Type B pancreatic cell (in vitro differentiated cells): ENCODE data around the gene PIGP. TPM values are rescaled to one million over a fixed set of nuclear protein-coding genes. Genes with fewer than 3 reads are reported as not detected.

Experiments
- DNase-seq: peaks from one replicate; pipeline ENCODE4 v3.0.0; 2021; ENCODE audit warnings: mixed read lengths; ENCODE audit not compliant: unreplicated experiment; ENCODE audit errors: extremely low spot score
- H3K27ac Mint-ChIP-seq: 2 replicates; pipeline ENCODE4 v1.8.0; 2021; ENCODE audit warnings: mild to moderate bottlenecking, mixed read lengths
- H3K27me3 Mint-ChIP-seq: 2 replicates; pipeline ENCODE4 v1.8.0; 2021; ENCODE audit warnings: mixed read lengths
- H3K36me3 Mint-ChIP-seq: 2 replicates; pipeline ENCODE4 v1.8.0; 2021; ENCODE audit warnings: mixed read lengths
- H3K4me1 Mint-ChIP-seq: one replicate; pipeline ENCODE4 v1.8.0; 2021; ENCODE audit warnings: mixed read lengths; ENCODE audit not compliant: unreplicated experiment
- H3K4me3 Mint-ChIP-seq: 2 replicates; pipeline ENCODE4 v1.8.0; 2021; ENCODE audit warnings: mild to moderate bottlenecking, mixed read lengths
- H3K9me3 Mint-ChIP-seq: 2 replicates; pipeline ENCODE4 v1.8.0; 2021; ENCODE audit warnings: mixed read lengths
- CTCF ChIP-seq: fragments of 200-600 bp; sonication (generic); conservative IDR thresholded peaks from 2 replicates; pipeline ENCODE4 v1.5.0; 2021; ENCODE audit warnings: antibody characterized with exemption, mild to moderate bottlenecking
- total RNA-seq: library from RNA; stranded (reverse); gene quantifications from 2 replicates; pipeline ENCODE4 v1.2.1, GENCODE V29; 2021; ENCODE audit warnings: low replicate concordance

The PIGP gene
- total RNA-seq, 1 donor from 2014 or later: 18.8 TPM

DNA sequence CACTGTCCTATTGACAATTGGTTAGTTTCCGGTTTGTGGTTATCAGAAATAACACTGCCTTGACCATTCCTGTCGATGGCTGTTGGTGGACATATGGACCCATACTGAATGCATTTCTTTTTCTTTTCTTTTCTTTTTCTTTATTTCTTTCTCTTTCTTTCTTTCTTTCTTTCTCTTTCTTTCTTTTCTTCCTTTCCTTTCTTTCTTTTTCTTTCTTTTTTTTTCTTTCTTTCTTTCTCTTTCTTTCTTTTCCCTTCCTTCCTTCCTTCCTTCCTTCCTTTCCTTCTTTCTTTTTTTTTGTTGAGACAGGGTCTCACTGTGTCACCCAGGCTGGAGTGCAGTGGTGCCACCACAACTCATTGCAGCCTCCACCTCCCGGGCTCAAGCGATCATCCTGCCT lies 42.0 kb downstream of the PIGP start:
- H3K4me1 Mint-ChIP-seq: peaks cover 4% of the 10 kb centered on the region
- DNase-seq: no peak
- no peaks in the 10 kb centered on the region for H3K27me3 Mint-ChIP-seq
- no peak overlapping the region for H3K27ac Mint-ChIP-seq
- no peaks in the 10 kb centered on the region for H3K36me3 Mint-ChIP-seq
- H3K4me3 Mint-ChIP-seq: no peak overlapping the region
- H3K9me3 Mint-ChIP-seq: no peaks in the 10 kb centered on the region
- no peak for TF ChIP-seq CTCF

- Mint-ChIP-seq H3K27ac (no peak overlapping the region), H3K27me3 (no peaks in the 10 kb centered on the region), H3K9me3 (no peaks in the 10 kb centered on the region), H3K4me3 (no peak overlapping the region), H3K36me3 (no peaks in the 10 kb centered on the region), H3K4me1 (peaks cover 4% of the 10 kb centered on the region)
- peak; percentile 59 for TF ChIP-seq CTCF
- DNase-seq: no peak
These were observed 44.3 kb downstream of the PIGP start for GRCh38 chr21:37028570-37028969.

DNA sequence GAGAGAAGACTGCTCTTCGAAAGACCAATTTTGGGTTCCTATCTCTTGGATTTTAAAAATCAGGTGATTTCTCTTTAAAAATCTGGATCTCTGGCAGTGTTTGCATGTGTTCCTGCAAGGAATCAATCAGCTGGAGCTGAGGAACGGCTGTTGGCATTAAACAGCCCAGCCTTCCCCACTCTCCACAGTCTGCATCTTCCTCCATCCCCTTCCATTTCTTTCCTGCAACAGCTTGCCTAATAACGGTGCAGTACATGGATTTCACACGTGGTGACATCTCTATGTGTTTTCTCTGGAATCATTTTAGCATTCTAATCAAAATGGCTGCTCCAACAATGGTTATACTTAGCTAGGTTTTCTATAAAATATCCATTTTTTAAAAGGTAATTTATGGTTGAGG lies 46.4 kb downstream of the PIGP start:
- no peak for DNase-seq
- no peaks in the 10 kb centered on the region for H3K36me3 Mint-ChIP-seq
- no peaks in the 10 kb centered on the region for H3K9me3 Mint-ChIP-seq
- TF ChIP-seq CTCF: no peak
- no peak overlapping the region for H3K27ac Mint-ChIP-seq
- peaks cover 4% of the 10 kb centered on the region for H3K4me1 Mint-ChIP-seq
- no peak overlapping the region for H3K4me3 Mint-ChIP-seq
- no peaks in the 10 kb centered on the region for H3K27me3 Mint-ChIP-seq

- Mint-ChIP-seq H3K9me3 (no peaks in the 10 kb centered on the region), H3K36me3 (no peaks in the 10 kb centered on the region), H3K4me1 (peaks cover 5% of the 10 kb centered on the region), H3K27me3 (no peaks in the 10 kb centered on the region), H3K4me3 (no peak overlapping the region), H3K27ac (no peak overlapping the region)
- TF ChIP-seq CTCF: no peak
- peak; percentile 52 for DNase-seq
These were observed 54.8 kb downstream of the PIGP start for GRCh38 chr21:37017951-37018679.

Other genes starting within 250 kb of the PIGP start
- gene HLCS, start 106.4 kb downstream of the PIGP start, total RNA-seq: 10.6 and 14.8 TPM in 2 replicates
- 0.93 and 3.7 TPM in 2 replicates for gene RIPPLY3, start 66.4 kb downstream of the PIGP start, total RNA-seq
- gene TTC3, start 183 bp upstream of the PIGP start, total RNA-seq: 163 and 203 TPM in 2 replicates
- gene VPS26C, start 194.3 kb upstream of the PIGP start, total RNA-seq: 33.5 and 37.9 TPM in 2 replicates